Hepatocyte (in vitro differentiated cells): ENCODE results near the gene UBR2. TPM values are rescaled to one million over a fixed set of nuclear protein-coding genes. Genes with fewer than 3 reads are reported as not detected.
"Not testable (repeated sequence)": the region's sequence is repeated elsewhere in the genome, so short reads cannot be mapped to it uniquely, and the experiment has no call there.

Experiments
- DNase-seq: peaks from one replicate; pipeline ENCODE4 v3.0.0-alpha.2; 2016; ENCODE audit warnings: low spot score
- H2AFZ ChIP-seq: fragments of 200-600 bp; sonication (generic); 2 replicates; pipeline ENCODE4 v1.6.0; 2016; ENCODE audit warnings: antibody characterized with exemption, mild to moderate bottlenecking
- H3K27ac ChIP-seq: fragments of 200-600 bp; sonication (generic); 2 replicates; pipeline ENCODE4 v1.5.1; 2016; ENCODE audit warnings: mild to moderate bottlenecking
- H3K27me3 ChIP-seq: fragments of 200-600 bp; sonication (generic); 2 replicates; pipeline ENCODE4 v1.6.1; 2016
- H3K36me3 ChIP-seq: fragments of 200-600 bp; sonication (generic); replicated peaks from 2 replicates; pipeline ENCODE4 v1.5.1; 2016; ENCODE audit warnings: low read depth; ENCODE audit not compliant: insufficient read depth
- H3K4me1 ChIP-seq: fragments of 200-600 bp; sonication (generic); 2 replicates; pipeline ENCODE4 v1.5.1; 2016; ENCODE audit warnings: mild to moderate bottlenecking, moderate library complexity; ENCODE audit not compliant: insufficient read depth
- H3K4me2 ChIP-seq: fragments of 200-600 bp; sonication (generic); 2 replicates; pipeline ENCODE4 v1.6.0; 2016
- H3K4me3 ChIP-seq: fragments of 200-600 bp; sonication (generic); 2 replicates; pipeline ENCODE4 v1.5.1; 2016; ENCODE audit warnings: mild to moderate bottlenecking
- H3K79me2 ChIP-seq: fragments of 200-600 bp; sonication (generic); 2 replicates; pipeline ENCODE4 v1.6.0; 2017; ENCODE audit warnings: mild to moderate bottlenecking
- H3K9me2 ChIP-seq: fragments of 200-600 bp; sonication (generic); replicated peaks from 2 replicates; pipeline ENCODE4 v1.6.0; 2017; ENCODE audit warnings: mild to moderate bottlenecking; ENCODE audit not compliant: insufficient read depth
- H3K9me3 ChIP-seq: fragments of 200-600 bp; sonication (generic); 2 replicates; pipeline ENCODE4 v1.5.1; 2016; ENCODE audit warnings: low read depth, mild to moderate bottlenecking
- H4K20me1 ChIP-seq: fragments of 200-600 bp; sonication (generic); 2 replicates; pipeline ENCODE4 v1.6.0; 2016; ENCODE audit warnings: mild to moderate bottlenecking; ENCODE audit not compliant: insufficient read depth, poor library complexity, severe bottlenecking
- EZH2 ChIP-seq: fragments of 200-600 bp; sonication (generic); IDR thresholded peaks from 2 replicates; pipeline ENCODE4 v1.6.1; 2016; ENCODE audit warnings: antibody characterized with exemption, mild to moderate bottlenecking, borderline replicate concordance
- EZH2phosphoT487 ChIP-seq: fragments of 200-600 bp; sonication (generic); IDR thresholded peaks from one replicate; pipeline ENCODE4 v1.6.1; 2018; ENCODE audit warnings: antibody characterized with exemption, mild to moderate bottlenecking, low read depth, moderate library complexity; ENCODE audit not compliant: unreplicated experiment, severe bottlenecking
- WGBS: methylation state at CpG from one replicate; pipeline ENCODE4 v1.1.6; 2016; ENCODE audit warnings: low lambda C conversion rate; ENCODE audit errors: missing lambda C conversion rate; 5-methylcytosine and 5-hydroxymethylcytosine counted together
- polyA plus RNA-seq: library from polyadenylated mRNA; unstranded; fragments of >200 nt; fragmentation: Nextera tagmentation; extraction: Ambion mirVana; gene quantifications from 2 replicates; pipeline ENCODE4 v1.2.1, GENCODE V29; 2016
- total RNA-seq: library from RNA; depleted of rRNA; stranded (reverse); fragments of >200 nt; gene quantifications from 2 replicates; pipeline ENCODE4 v1.2.3, GENCODE V29; 2014
- TF ChIP-seq, protein P1 (sequence below): fragments of 200-600 bp; sonication (generic); IDR thresholded peaks from 2 replicates; pipeline ENCODE4 v1.5.1; 2016; ENCODE audit warnings: antibody characterized with exemption, mild to moderate bottlenecking; ENCODE audit not compliant: poor library complexity

Gene UBR2
- total and polyA plus RNA-seq, 2 experiments from 2014 or later: 8.1 to 24.4 TPM

DNA sequence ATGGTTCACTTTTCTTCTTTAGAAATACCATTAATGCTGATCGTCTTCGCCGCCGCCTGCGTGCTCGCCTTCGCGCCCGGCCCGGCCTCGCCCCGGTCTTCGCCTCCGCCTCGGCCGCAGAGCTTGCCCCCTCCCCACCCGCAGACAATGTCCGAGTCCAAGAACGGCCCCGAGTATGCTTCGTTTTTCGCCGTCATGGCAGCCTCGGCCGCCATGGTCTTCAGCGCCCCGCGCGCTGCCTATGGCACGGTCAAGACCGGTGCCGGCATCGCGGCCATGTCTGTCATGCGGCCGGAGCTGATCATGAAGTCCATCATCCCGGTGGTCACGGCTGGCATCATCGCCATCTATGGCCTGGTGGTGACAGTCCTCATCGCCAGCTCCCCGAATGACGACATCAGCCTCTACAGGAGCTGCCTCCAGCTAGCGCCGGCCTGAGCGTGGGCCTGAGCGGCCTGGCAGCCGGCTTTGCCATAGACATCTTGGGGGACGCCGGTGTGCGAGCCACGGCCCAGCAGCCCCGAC, 163.3 kb downstream of the UBR2 start:
- no peak overlapping the region for H3K4me2 ChIP-seq
- no peak overlapping the region for H2AFZ ChIP-seq
- no peak overlapping the region for H3K27ac ChIP-seq
- no peaks in the 10 kb centered on the region for H3K79me2 ChIP-seq
- no peak overlapping the region for H3K4me3 ChIP-seq
- 97% methylated on average over 52 of the region's 52 CpGs for WGBS
- no peaks in the 10 kb centered on the region for H3K9me2 ChIP-seq
- TF ChIP-seq EZH2: no peak
- TF ChIP-seq, protein P1, sequence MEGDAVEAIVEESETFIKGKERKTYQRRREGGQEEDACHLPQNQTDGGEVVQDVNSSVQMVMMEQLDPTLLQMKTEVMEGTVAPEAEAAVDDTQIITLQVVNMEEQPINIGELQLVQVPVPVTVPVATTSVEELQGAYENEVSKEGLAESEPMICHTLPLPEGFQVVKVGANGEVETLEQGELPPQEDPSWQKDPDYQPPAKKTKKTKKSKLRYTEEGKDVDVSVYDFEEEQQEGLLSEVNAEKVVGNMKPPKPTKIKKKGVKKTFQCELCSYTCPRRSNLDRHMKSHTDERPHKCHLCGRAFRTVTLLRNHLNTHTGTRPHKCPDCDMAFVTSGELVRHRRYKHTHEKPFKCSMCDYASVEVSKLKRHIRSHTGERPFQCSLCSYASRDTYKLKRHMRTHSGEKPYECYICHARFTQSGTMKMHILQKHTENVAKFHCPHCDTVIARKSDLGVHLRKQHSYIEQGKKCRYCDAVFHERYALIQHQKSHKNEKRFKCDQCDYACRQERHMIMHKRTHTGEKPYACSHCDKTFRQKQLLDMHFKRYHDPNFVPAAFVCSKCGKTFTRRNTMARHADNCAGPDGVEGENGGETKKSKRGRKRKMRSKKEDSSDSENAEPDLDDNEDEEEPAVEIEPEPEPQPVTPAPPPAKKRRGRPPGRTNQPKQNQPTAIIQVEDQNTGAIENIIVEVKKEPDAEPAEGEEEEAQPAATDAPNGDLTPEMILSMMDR: no peak
- no peak for TF ChIP-seq EZH2phosphoT487
- no peak for DNase-seq
- no peaks in the 10 kb centered on the region for H4K20me1 ChIP-seq
- no peaks in the 10 kb centered on the region for H3K36me3 ChIP-seq
- H3K4me1 ChIP-seq: no peaks in the 10 kb centered on the region
- H3K9me3 ChIP-seq: no peaks in the 10 kb centered on the region
- no peaks in the 10 kb centered on the region for H3K27me3 ChIP-seq

DNA sequence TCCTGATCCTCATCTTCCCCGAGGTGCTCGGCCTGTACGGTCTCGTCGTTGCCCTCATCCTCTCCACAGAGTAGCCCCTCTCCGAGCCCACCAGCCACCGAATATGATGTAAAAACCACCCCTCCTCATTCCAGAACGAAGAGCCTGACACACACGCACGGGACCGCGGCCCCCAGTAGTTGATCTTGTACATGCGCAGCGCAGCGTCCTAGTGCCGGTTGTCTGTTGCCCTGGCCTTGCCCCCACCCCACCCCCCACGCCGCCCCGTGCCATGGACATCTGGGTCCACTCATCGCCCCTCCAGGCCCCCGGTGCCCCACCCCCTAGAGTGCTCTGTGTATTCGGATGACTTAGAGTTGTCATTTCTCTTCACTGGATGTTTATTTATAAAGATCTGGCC, 163.8 kb downstream of the UBR2 start:
- H3K27ac ChIP-seq: no peak overlapping the region
- WGBS: 96% methylated on average over 22 of the region's 22 CpGs
- TF ChIP-seq, protein P1: no peak
- TF ChIP-seq EZH2phosphoT487 (no peak), EZH2 (no peak)

DNA sequence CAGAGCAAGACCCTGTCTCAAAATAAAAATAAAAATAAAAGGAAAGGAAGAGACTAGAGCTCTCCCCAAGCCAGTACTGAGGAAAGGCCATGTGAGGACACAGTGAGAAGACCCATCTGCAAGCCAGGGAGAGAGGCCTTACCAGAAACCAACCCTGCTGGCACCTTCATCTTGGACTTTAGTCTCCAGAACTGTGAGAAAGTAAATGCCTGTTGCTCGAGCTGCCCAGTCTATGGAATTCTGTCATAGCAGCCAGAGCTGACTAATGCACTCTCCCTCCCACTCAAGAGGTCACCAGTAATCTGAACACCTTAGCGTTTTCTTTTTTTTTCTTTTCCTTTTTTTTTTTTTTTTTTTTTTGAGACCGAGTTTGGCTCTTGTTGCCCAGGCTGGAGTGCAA, 165.9 kb downstream of the UBR2 start:
- WGBS: 79% methylated on average over 3 of the region's 3 CpGs
- Histone ChIP-seq H3K4me2 (no peak overlapping the region), H4K20me1 (no peaks in the 10 kb centered on the region), H3K79me2 (no peaks in the 10 kb centered on the region), H3K36me3 (no peaks in the 10 kb centered on the region), H3K9me3 (no peaks in the 10 kb centered on the region), H3K9me2 (no peaks in the 10 kb centered on the region), H3K4me3 (no peak overlapping the region), H2AFZ (no peak overlapping the region), H3K4me1 (no peaks in the 10 kb centered on the region), H3K27me3 (no peaks in the 10 kb centered on the region), H3K27ac (no peak overlapping the region)
- TF ChIP-seq EZH2phosphoT487 (no peak), EZH2 (no peak)
- TF ChIP-seq, protein P1: no peak
- DNase-seq: peak; percentile 59

More for the DNA sequence above, 163.8 kb downstream of the UBR2 start:
- Histone ChIP-seq H3K9me2 (no peaks in the 10 kb centered on the region), H3K4me1 (no peaks in the 10 kb centered on the region), H3K4me2 (no peak overlapping the region), H3K27me3 (no peaks in the 10 kb centered on the region), H3K9me3 (no peaks in the 10 kb centered on the region), H2AFZ (no peak overlapping the region), H4K20me1 (no peaks in the 10 kb centered on the region), H3K36me3 (no peaks in the 10 kb centered on the region), H3K79me2 (no peaks in the 10 kb centered on the region), H3K4me3 (no peak overlapping the region)
- no peak for DNase-seq

DNA sequence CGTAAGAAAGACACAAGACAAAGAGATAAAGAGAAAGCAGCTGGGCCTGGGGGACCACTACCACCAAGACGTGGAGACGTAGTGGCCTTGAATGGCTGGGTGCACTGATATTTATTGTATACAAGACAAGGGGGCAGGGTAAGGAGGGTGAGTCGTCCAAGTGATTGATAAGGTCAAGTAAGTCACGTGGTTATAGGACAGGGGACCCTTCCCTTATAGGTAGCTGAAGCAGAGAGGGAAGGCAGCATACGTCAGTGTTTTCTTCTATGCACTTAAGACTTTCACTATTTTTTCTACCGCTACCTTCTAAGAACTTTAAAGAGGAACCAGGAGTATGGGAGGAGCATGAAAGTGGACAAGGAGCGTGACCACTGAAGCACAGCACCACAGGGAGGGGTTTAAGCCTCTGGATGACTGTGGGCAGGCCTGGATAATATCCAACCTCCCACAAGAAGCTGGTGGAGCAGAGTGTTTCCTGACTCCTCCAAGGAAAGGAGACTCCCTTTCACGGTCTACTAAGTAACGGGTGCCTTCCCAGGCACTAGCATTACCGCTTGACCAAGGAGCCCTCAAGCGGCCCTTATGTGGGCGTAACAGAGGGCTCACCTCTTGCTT, 170.1 kb downstream of the UBR2 start:
- not testable (repeated sequence) for H3K4me3 ChIP-seq, H3K9me2 ChIP-seq, H4K20me1 ChIP-seq, H2AFZ ChIP-seq, H3K9me3 ChIP-seq, DNase-seq, H3K27ac ChIP-seq, H3K4me2 ChIP-seq, H3K27me3 ChIP-seq, H3K36me3 ChIP-seq, H3K4me1 ChIP-seq, H3K79me2 ChIP-seq
- WGBS: 76% methylated on average over 13 of the region's 13 CpGs
